ENCODE data around the gene TMEM267.
"Not testable (repeated sequence)": the region's sequence is repeated elsewhere in the genome, so short reads cannot be mapped to it uniquely, and the experiment has no call there.

TMEM267 gene

GRCh38 chr5:43437062-43437660 lies 46.5 kb downstream of the TMEM267 start:
- no peaks in the 10 kb centered on the region for H3K9me3 ChIP-seq (ENCODE audit: insufficient read depth, low read depth, low read length)
- no peak overlapping the region for H3K27ac ChIP-seq (ENCODE audit: low read length)
- no peaks in the 10 kb centered on the region for H3K4me1 ChIP-seq (ENCODE audit: insufficient read depth, low read length)
- H3K9ac ChIP-seq (ENCODE audit: low read depth, low read length) = no peak overlapping the region
- no peak overlapping the region for H3K4me3 ChIP-seq (ENCODE audit: low read length)
- no peaks in the 10 kb centered on the region for H3K27me3 ChIP-seq (ENCODE audit: insufficient read depth, low read length)
- H3K36me3 ChIP-seq (ENCODE audit: insufficient read depth, low read depth, low read length) = no peaks in the 10 kb centered on the region

GRCh38 chr5:43433382-43433781 lies 50.3 kb downstream of the TMEM267 start:
- H3K9me3 ChIP-seq (ENCODE audit: insufficient read depth, low read depth, low read length) = no peaks in the 10 kb centered on the region
- no peak overlapping the region for H3K4me3 ChIP-seq (ENCODE audit: low read length)
- no peaks in the 10 kb centered on the region for H3K4me1 ChIP-seq (ENCODE audit: insufficient read depth, low read length)
- no peak overlapping the region for H3K27ac ChIP-seq (ENCODE audit: low read length)
- no peak overlapping the region for H3K9ac ChIP-seq (ENCODE audit: low read depth, low read length)
- H3K36me3 ChIP-seq (ENCODE audit: insufficient read depth, low read depth, low read length) = no peaks in the 10 kb centered on the region
- H3K27me3 ChIP-seq (ENCODE audit: insufficient read depth, low read length) = no peaks in the 10 kb centered on the region

- Histone ChIP-seq H3K27me3 (ENCODE audit: insufficient read depth, low read length) (no peaks in the 10 kb centered on the region), H3K27ac (ENCODE audit: low read length) (no peak overlapping the region), H3K4me1 (ENCODE audit: insufficient read depth, low read length) (no peaks in the 10 kb centered on the region), H3K36me3 (ENCODE audit: insufficient read depth, low read depth, low read length) (no peaks in the 10 kb centered on the region), H3K4me3 (ENCODE audit: low read length) (no peak overlapping the region), H3K9me3 (ENCODE audit: insufficient read depth, low read depth, low read length) (no peaks in the 10 kb centered on the region), H3K9ac (ENCODE audit: low read depth, low read length) (no peak overlapping the region)
Measured at GRCh38 chr5:43432486-43433375, 50.9 kb downstream of the TMEM267 start.

GRCh38 chr5:43429706-43430105 lies 54.0 kb downstream of the TMEM267 start:
- Histone ChIP-seq H3K4me1 (ENCODE audit: insufficient read depth, low read length) (no peaks in the 10 kb centered on the region), H3K4me3 (ENCODE audit: low read length) (no peak overlapping the region), H3K9me3 (ENCODE audit: insufficient read depth, low read depth, low read length) (peaks cover 6% of the 10 kb centered on the region; the same call in 1 of the 2 replicates), H3K27me3 (ENCODE audit: insufficient read depth, low read length) (no peaks in the 10 kb centered on the region), H3K36me3 (ENCODE audit: insufficient read depth, low read depth, low read length) (no peaks in the 10 kb centered on the region), H3K27ac (ENCODE audit: low read length) (no peak overlapping the region), H3K9ac (ENCODE audit: low read depth, low read length) (no peak overlapping the region)

- Histone ChIP-seq H3K4me1 (ENCODE audit: insufficient read depth, low read length) (no peaks in the 10 kb centered on the region), H3K27ac (ENCODE audit: low read length) (no peak overlapping the region)
Measured at GRCh38 chr5:43429016-43429415, 54.6 kb downstream of the TMEM267 start.

GRCh38 chr5:43427306-43427705 lies 56.4 kb downstream of the TMEM267 start:
- Histone ChIP-seq H3K27ac (ENCODE audit: low read length) (no peak overlapping the region), H3K9me3 (ENCODE audit: insufficient read depth, low read depth, low read length) (peaks cover 6% of the 10 kb centered on the region; the same call in 1 of the 2 replicates), H3K36me3 (ENCODE audit: insufficient read depth, low read depth, low read length) (no peaks in the 10 kb centered on the region), H3K27me3 (ENCODE audit: insufficient read depth, low read length) (no peaks in the 10 kb centered on the region), H3K9ac (ENCODE audit: low read depth, low read length) (no peak overlapping the region), H3K4me1 (ENCODE audit: insufficient read depth, low read length) (no peaks in the 10 kb centered on the region), H3K4me3 (ENCODE audit: low read length) (no peak overlapping the region)

More at GRCh38 chr5:43429016-43429415, 54.6 kb downstream of the TMEM267 start:
- Histone ChIP-seq H3K9me3 (ENCODE audit: insufficient read depth, low read depth, low read length) (peaks cover 6% of the 10 kb centered on the region; the same call in 1 of the 2 replicates), H3K36me3 (ENCODE audit: insufficient read depth, low read depth, low read length) (no peaks in the 10 kb centered on the region), H3K9ac (ENCODE audit: low read depth, low read length) (no peak overlapping the region), H3K4me3 (ENCODE audit: low read length) (no peak overlapping the region), H3K27me3 (ENCODE audit: insufficient read depth, low read length) (no peaks in the 10 kb centered on the region)

- Histone ChIP-seq H3K36me3 (ENCODE audit: insufficient read depth, low read depth, low read length) (no peaks in the 10 kb centered on the region), H3K27me3 (ENCODE audit: insufficient read depth, low read length) (no peaks in the 10 kb centered on the region), H3K4me1 (ENCODE audit: insufficient read depth, low read length) (no peaks in the 10 kb centered on the region), H3K9me3 (ENCODE audit: insufficient read depth, low read depth, low read length) (peaks cover 6% of the 10 kb centered on the region; the same call in 1 of the 2 replicates), H3K9ac (ENCODE audit: low read depth, low read length) (no peak overlapping the region), H3K27ac (ENCODE audit: low read length) (no peak overlapping the region), H3K4me3 (ENCODE audit: low read length) (no peak overlapping the region)
Measured at GRCh38 chr5:43425983-43426382, 57.7 kb downstream of the TMEM267 start.

GRCh38 chr5:43423086-43423485 lies 60.6 kb downstream of the TMEM267 start:
- H3K4me1 ChIP-seq (ENCODE audit: insufficient read depth, low read length); H3K27ac ChIP-seq (ENCODE audit: low read length); H3K9me3 ChIP-seq (ENCODE audit: insufficient read depth, low read depth, low read length); H3K9ac ChIP-seq (ENCODE audit: low read depth, low read length); H3K36me3 ChIP-seq (ENCODE audit: insufficient read depth, low read depth, low read length); H3K4me3 ChIP-seq (ENCODE audit: low read length); H3K27me3 ChIP-seq (ENCODE audit: insufficient read depth, low read length): not testable (repeated sequence)

GRCh38 chr5:43422143-43422542 lies 61.5 kb downstream of the TMEM267 start:
- no peaks in the 10 kb centered on the region for H3K27me3 ChIP-seq (ENCODE audit: insufficient read depth, low read length)
- H3K27ac ChIP-seq (ENCODE audit: low read length) = no peak overlapping the region
- no peak overlapping the region for H3K9ac ChIP-seq (ENCODE audit: low read depth, low read length)
- no peaks in the 10 kb centered on the region for H3K36me3 ChIP-seq (ENCODE audit: insufficient read depth, low read depth, low read length)
- no peak overlapping the region for H3K4me3 ChIP-seq (ENCODE audit: low read length)
- peaks cover 5% of the 10 kb centered on the region; the same call in 1 of the 2 replicates for H3K9me3 ChIP-seq (ENCODE audit: insufficient read depth, low read depth, low read length)
- H3K4me1 ChIP-seq (ENCODE audit: insufficient read depth, low read length) = no peaks in the 10 kb centered on the region

- Histone ChIP-seq H3K4me3 (ENCODE audit: low read length) (no peak overlapping the region), H3K9me3 (ENCODE audit: insufficient read depth, low read depth, low read length) (no peaks in the 10 kb centered on the region), H3K9ac (ENCODE audit: low read depth, low read length) (no peak overlapping the region), H3K4me1 (ENCODE audit: insufficient read depth, low read length) (no peaks in the 10 kb centered on the region), H3K27me3 (ENCODE audit: insufficient read depth, low read length) (no peaks in the 10 kb centered on the region), H3K36me3 (ENCODE audit: insufficient read depth, low read depth, low read length) (no peaks in the 10 kb centered on the region), H3K27ac (ENCODE audit: low read length) (no peak overlapping the region)
Measured at GRCh38 chr5:43421450-43422133, 62.1 kb downstream of the TMEM267 start.

- Histone ChIP-seq H3K27me3 (ENCODE audit: insufficient read depth, low read length) (no peaks in the 10 kb centered on the region), H3K9ac (ENCODE audit: low read depth, low read length) (no peak overlapping the region), H3K27ac (ENCODE audit: low read length) (no peak overlapping the region), H3K4me3 (ENCODE audit: low read length) (no peak overlapping the region), H3K9me3 (ENCODE audit: insufficient read depth, low read depth, low read length) (no peaks in the 10 kb centered on the region), H3K36me3 (ENCODE audit: insufficient read depth, low read depth, low read length) (no peaks in the 10 kb centered on the region), H3K4me1 (ENCODE audit: insufficient read depth, low read length) (no peaks in the 10 kb centered on the region)
Measured at GRCh38 chr5:43420241-43420640, 63.4 kb downstream of the TMEM267 start.
